GM21737 (cell line): Measurements from ENCODE around the gene ELMOD3.
"Not testable (repeated sequence)": the region's sequence is repeated elsewhere in the genome, so short reads cannot be mapped to it uniquely, and the experiment has no call there.

Experiments used
- ATAC-seq: cut with Tn5 transposase; IDR thresholded peaks from one replicate; pipeline ENCODE4 v1.9.1; 2021; ENCODE audit warnings: mild to moderate bottlenecking, moderate library complexity; ENCODE audit not compliant: unreplicated experiment

ELMOD3 gene

GRCh38 chr2:85438201-85439024, 83.8 kb downstream of the ELMOD3 start:
- ATAC-seq: no peak

GRCh38 chr2:85439025-85439472, 84.5 kb downstream of the ELMOD3 start:
- no peak for ATAC-seq

GRCh38 chr2:85439569-85439968, 85.0 kb downstream of the ELMOD3 start:
- ATAC-seq: not testable (repeated sequence)

- no peak for ATAC-seq
Observed at GRCh38 chr2:85439986-85440385, 85.4 kb downstream of the ELMOD3 start.

- no peak for ATAC-seq
Observed at GRCh38 chr2:85440729-85441128, 86.2 kb downstream of the ELMOD3 start.
